Erythroblast (primary cell): ENCODE results near the gene NFIC.
"Not testable (repeated sequence)": the region's sequence is repeated elsewhere in the genome, so short reads cannot be mapped to it uniquely, and the experiment has no call there.

ENCODE experiments used
- GATA1 ChIP-seq: IDR thresholded peaks from 2 replicates; pipeline ENCODE4 v1.6.1; 2011; ENCODE audit warnings: low read depth, mild to moderate bottlenecking, control low read depth, low read length, moderate library complexity
- POLR2A ChIP-seq: IDR thresholded peaks from 2 replicates; pipeline ENCODE4 v1.6.1; 2011; ENCODE audit warnings: mild to moderate bottlenecking, low read length

- not testable (repeated sequence) for TF ChIP-seq POLR2A, GATA1
These were observed 86.5 kb downstream of the NFIC start for GRCh38 chr19:3452942-3453214.
